Choroid plexus epithelial cell (primary cell): ENCODE data around the gene SUMF1.
"Not testable (repeated sequence)": the region's sequence is repeated elsewhere in the genome, so short reads cannot be mapped to it uniquely, and the experiment has no call there.

Experiments
- DNase-seq: peaks from one replicate; pipeline ENCODE4 v3.0.0-alpha.2; 2010; ENCODE audit warnings: low read depth
- H3K4me3 ChIP-seq: 2 replicates; pipeline ENCODE4 v1.5.1; 2011; ENCODE audit warnings: low read depth, mild to moderate bottlenecking, control low read depth, low read length, moderate library complexity
- CTCF ChIP-seq: conservative IDR thresholded peaks from 2 replicates; pipeline ENCODE4 v1.5.1; 2011; ENCODE audit warnings: low read depth, mild to moderate bottlenecking, control low read depth, inconsistent platforms, low read length, moderate library complexity

Gene SUMF1

GRCh38 chr3:4460334-4460733 is 6.7 kb downstream of the SUMF1 start:
- no peak for TF ChIP-seq CTCF
- no peak overlapping the region for H3K4me3 ChIP-seq
- no peak for DNase-seq

GRCh38 chr3:4458961-4459360 is 8.1 kb downstream of the SUMF1 start:
- no peak for DNase-seq
- H3K4me3 ChIP-seq = no peak overlapping the region
- TF ChIP-seq CTCF = no peak

- not testable (repeated sequence) for DNase-seq
These were observed 10.3 kb downstream of the SUMF1 start for GRCh38 chr3:4456780-4457179.

GRCh38 chr3:4454142-4454541 is 12.9 kb downstream of the SUMF1 start:
- no peak for DNase-seq
- no peak overlapping the region for H3K4me3 ChIP-seq
- no peak for TF ChIP-seq CTCF

More at GRCh38 chr3:4456780-4457179, 10.3 kb downstream of the SUMF1 start:
- not testable (repeated sequence) for H3K4me3 ChIP-seq

GRCh38 chr3:4449043-4449805 is 17.8 kb downstream of the SUMF1 start:
- no peak for DNase-seq
- no peak overlapping the region for H3K4me3 ChIP-seq
- TF ChIP-seq CTCF = no peak

GRCh38 chr3:4448187-4448586 is 18.9 kb downstream of the SUMF1 start:
- no peak for DNase-seq
- no peak for TF ChIP-seq CTCF
- H3K4me3 ChIP-seq = no peak overlapping the region

GRCh38 chr3:4447295-4447999 is 19.6 kb downstream of the SUMF1 start:
- TF ChIP-seq CTCF = no peak
- no peak overlapping the region for H3K4me3 ChIP-seq
- no peak for DNase-seq
